Measurements from ENCODE around the gene CENPO. TPM values are rescaled to one million over a fixed set of nuclear protein-coding genes. Genes with fewer than 3 reads are reported as not detected.

The CENPO gene
- total RNA-seq, 1 donor from 2014 or later, result 17.5 TPM

GRCh38 chr2:24832931-24833701, 39.9 kb downstream of the CENPO start:
- H3K4me3 ChIP-seq (ENCODE audit: insufficient read depth, low read depth, low read length), result no peak overlapping the region
- no peak overlapping the region for H3K27ac Mint-ChIP-seq (ENCODE audit: unreplicated experiment)
- no peak for FAIRE-seq
- H3K27me3 Mint-ChIP-seq (ENCODE audit: low read depth, unreplicated experiment), result no peaks in the 10 kb centered on the region
- no peaks in the 10 kb centered on the region for H3K9me3 ChIP-seq (ENCODE audit: insufficient read depth, low read depth, low read length)
- H3K27me3 ChIP-seq (ENCODE audit: insufficient read depth, low read length), result no peaks in the 10 kb centered on the region
- no peaks in the 10 kb centered on the region for H4K20me1 ChIP-seq (ENCODE audit: insufficient read depth, low read length)
- H3K4me1 ChIP-seq (ENCODE audit: insufficient read depth, low read length), result peaks cover 8% of the 10 kb centered on the region
- no peak overlapping the region for H2AFZ ChIP-seq (ENCODE audit: low read depth, low read length)
- no peak overlapping the region for H3K4me2 ChIP-seq (ENCODE audit: low read length)
- no peak overlapping the region for H3K27ac ChIP-seq (ENCODE audit: low read depth, low read length)
- no peak for DNase-seq (ENCODE audit: low read depth)
- peaks cover 10% of the 10 kb centered on the region for H3K36me3 Mint-ChIP-seq (ENCODE audit: low read depth, unreplicated experiment)
- peaks cover 2% of the 10 kb centered on the region for H3K4me1 Mint-ChIP-seq (ENCODE audit: low read depth, unreplicated experiment)
- no peaks in the 10 kb centered on the region for H3K36me3 ChIP-seq (ENCODE audit: insufficient read depth, low read length)
- H3K4me3 Mint-ChIP-seq (ENCODE audit: unreplicated experiment), result no peak overlapping the region
- no peak overlapping the region for H3K9ac ChIP-seq (ENCODE audit: low read length)
- TF ChIP-seq CTCF (IDR thresholded peaks at IDR 0.05; ENCODE audit: insufficient read depth, low read depth, low read length) (no peak), EZH2 (IDR thresholded peaks at IDR 0.05; ENCODE audit: insufficient read depth, low read length) (no peak)
- H3K79me2 ChIP-seq (ENCODE audit: insufficient read depth, low read length), result no peaks in the 10 kb centered on the region
- H3K9me3 Mint-ChIP-seq (ENCODE audit: unreplicated experiment), result no peaks in the 10 kb centered on the region

GRCh38 chr2:24833821-24834732, 40.9 kb downstream of the CENPO start:
- Histone ChIP-seq H3K27me3 (ENCODE audit: insufficient read depth, low read length) (no peaks in the 10 kb centered on the region), H3K79me2 (ENCODE audit: insufficient read depth, low read length) (no peaks in the 10 kb centered on the region), H3K36me3 (ENCODE audit: insufficient read depth, low read length) (no peaks in the 10 kb centered on the region), H3K4me3 (ENCODE audit: insufficient read depth, low read depth, low read length) (no peak overlapping the region), H2AFZ (ENCODE audit: low read depth, low read length) (no peak overlapping the region), H3K9me3 (ENCODE audit: insufficient read depth, low read depth, low read length) (no peaks in the 10 kb centered on the region), H3K4me2 (ENCODE audit: low read length) (no peak overlapping the region), H3K9ac (ENCODE audit: low read length) (no peak overlapping the region), H3K4me1 (ENCODE audit: insufficient read depth, low read length) (peaks cover 8% of the 10 kb centered on the region), H4K20me1 (ENCODE audit: insufficient read depth, low read length) (no peaks in the 10 kb centered on the region), H3K27ac (ENCODE audit: low read depth, low read length) (no peak overlapping the region)
- Mint-ChIP-seq H3K36me3 (ENCODE audit: low read depth, unreplicated experiment) (peaks cover 11% of the 10 kb centered on the region), H3K9me3 (ENCODE audit: unreplicated experiment) (no peaks in the 10 kb centered on the region), H3K4me1 (ENCODE audit: low read depth, unreplicated experiment) (no peaks in the 10 kb centered on the region), H3K4me3 (ENCODE audit: unreplicated experiment) (no peak overlapping the region), H3K27ac (ENCODE audit: unreplicated experiment) (no peak overlapping the region), H3K27me3 (ENCODE audit: low read depth, unreplicated experiment) (no peaks in the 10 kb centered on the region)
- FAIRE-seq (no peak), DNase-seq (ENCODE audit: low read depth) (no peak)
- no peak for TF ChIP-seq EZH2 (IDR thresholded peaks at IDR 0.05; ENCODE audit: insufficient read depth, low read length)
- no peak for TF ChIP-seq CTCF (IDR thresholded peaks at IDR 0.05; ENCODE audit: insufficient read depth, low read depth, low read length)
